GM21825 (cell line): ENCODE measurements around the gene AHSG.
A peak's percentile ranks its signal among the peaks of the same experiment; 100 is the strongest.
"Not testable (repeated sequence)": the region's sequence is repeated elsewhere in the genome, so short reads cannot be mapped to it uniquely, and the experiment has no call there.

ENCODE experiments used
- ATAC-seq: cut with Tn5 transposase; IDR thresholded peaks from one replicate; pipeline ENCODE4 v1.9.1; 2021; ENCODE audit warnings: mild to moderate bottlenecking, moderate library complexity; ENCODE audit not compliant: unreplicated experiment

Gene AHSG

GRCh38 chr3:186614597-186615483, 2.0 kb downstream of the AHSG start:
- ATAC-seq: peak; percentile 54

GRCh38 chr3:186616299-186616617, 3.4 kb downstream of the AHSG start:
- ATAC-seq: no peak

GRCh38 chr3:186617036-186617946, 4.4 kb downstream of the AHSG start:
- peak; percentile 97 for ATAC-seq

- no peak for ATAC-seq
These were observed 5.6 kb downstream of the AHSG start for GRCh38 chr3:186618318-186618938.

GRCh38 chr3:186619787-186620212, 6.9 kb downstream of the AHSG start:
- ATAC-seq: no peak

GRCh38 chr3:186620213-186621092, 7.6 kb downstream of the AHSG start:
- ATAC-seq: no peak

GRCh38 chr3:186621894-186622650, 9.2 kb downstream of the AHSG start:
- ATAC-seq: no peak

GRCh38 chr3:186622651-186623310, 9.9 kb downstream of the AHSG start:
- no peak for ATAC-seq

GRCh38 chr3:186624598-186624997, 11.7 kb downstream of the AHSG start:
- ATAC-seq: no peak

GRCh38 chr3:186625600-186626042, 12.8 kb downstream of the AHSG start:
- no peak for ATAC-seq

GRCh38 chr3:186626254-186626847, 13.5 kb downstream of the AHSG start:
- no peak for ATAC-seq

GRCh38 chr3:186627852-186628414, 15.1 kb downstream of the AHSG start:
- no peak for ATAC-seq

- no peak for ATAC-seq
These were observed 15.9 kb downstream of the AHSG start for GRCh38 chr3:186628756-186629155.

GRCh38 chr3:186630950-186631641, 18.2 kb downstream of the AHSG start:
- ATAC-seq: no peak

GRCh38 chr3:186633481-186633880, 20.6 kb downstream of the AHSG start:
- no peak for ATAC-seq

GRCh38 chr3:186634207-186634606, 21.3 kb downstream of the AHSG start:
- not testable (repeated sequence) for ATAC-seq

GRCh38 chr3:186635532-186635931, 22.7 kb downstream of the AHSG start:
- ATAC-seq: no peak

GRCh38 chr3:186636536-186636935, 23.7 kb downstream of the AHSG start:
- ATAC-seq: no peak
